ENCODE data around the gene HLA-B.
"Not testable (repeated sequence)": the region's sequence is repeated elsewhere in the genome, so short reads cannot be mapped to it uniquely, and the experiment has no call there.

HLA-B gene

DNA sequence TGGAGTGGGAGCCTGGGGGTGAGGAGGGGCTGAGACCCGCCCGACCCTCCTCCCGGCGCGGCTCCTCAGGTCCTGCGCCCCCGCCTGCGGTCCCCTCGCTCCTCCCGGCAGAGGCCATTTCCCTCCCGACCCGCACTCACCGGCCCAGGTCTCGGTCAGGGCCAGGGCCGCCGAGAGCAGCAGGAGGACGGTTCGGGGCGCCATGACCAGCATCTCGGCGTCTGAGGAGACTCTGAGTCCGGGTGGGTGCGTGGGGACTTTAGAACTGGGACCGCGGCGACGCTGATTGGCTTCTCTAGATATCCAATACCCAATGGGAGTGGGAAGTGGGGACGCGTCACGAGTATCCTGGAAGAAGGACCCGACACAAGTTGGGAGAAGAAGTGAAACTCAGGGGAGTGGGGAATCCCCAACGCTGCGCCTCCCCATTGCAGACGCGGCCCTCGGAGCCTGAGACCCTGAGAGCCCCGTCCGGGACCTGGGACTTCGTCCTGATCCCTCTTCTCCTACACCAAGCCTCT, at the start of gene HLA-B:
Gene HLA-B, minus strand, starts transcription at position 234 of the 521 bp plus-strand sequence. Its CDS starts 21 bp downstream, at position 213.
- peak; percentile 88 for DNase-seq (ENCODE audit: low spot score)

DNA sequence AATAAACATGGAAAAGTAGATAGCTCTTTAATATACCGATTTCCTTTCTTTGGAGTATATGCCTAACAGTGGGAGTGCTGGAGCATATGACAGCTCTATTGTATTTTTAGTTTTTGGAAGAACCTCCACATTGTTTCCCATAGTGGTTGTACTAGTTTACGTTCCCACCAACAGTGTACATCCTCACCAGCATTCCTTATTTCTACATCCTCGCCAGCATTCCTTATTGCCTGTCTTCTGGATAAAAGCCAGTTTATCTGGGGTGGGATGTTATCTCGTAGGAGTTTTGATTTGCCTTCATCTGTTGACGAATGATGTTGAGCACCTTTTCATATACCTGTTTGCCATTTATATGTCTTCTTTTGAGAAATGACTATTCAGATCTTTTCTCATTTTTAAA, 49.0 kb upstream of the HLA-B start:
- DNase-seq (ENCODE audit: low spot score) = no peak

DNA sequence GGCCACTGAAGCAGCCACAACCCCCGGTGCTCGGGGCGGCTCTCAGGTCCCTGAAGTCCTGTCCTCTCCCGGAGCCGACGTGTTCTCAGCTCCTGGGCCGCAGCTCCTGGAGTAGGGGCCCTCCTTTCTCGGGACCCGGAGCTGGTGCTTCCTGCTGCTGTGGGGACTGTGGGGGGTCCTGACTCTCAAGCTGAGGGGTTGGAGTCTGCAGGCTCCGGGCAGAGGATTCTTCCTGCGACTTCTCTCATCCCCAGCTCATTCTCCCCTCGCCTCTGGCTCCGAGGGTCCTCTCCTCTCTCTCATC, 47.0 kb upstream of the HLA-B start:
- DNase-seq (ENCODE audit: low spot score) = not testable (repeated sequence)

DNA sequence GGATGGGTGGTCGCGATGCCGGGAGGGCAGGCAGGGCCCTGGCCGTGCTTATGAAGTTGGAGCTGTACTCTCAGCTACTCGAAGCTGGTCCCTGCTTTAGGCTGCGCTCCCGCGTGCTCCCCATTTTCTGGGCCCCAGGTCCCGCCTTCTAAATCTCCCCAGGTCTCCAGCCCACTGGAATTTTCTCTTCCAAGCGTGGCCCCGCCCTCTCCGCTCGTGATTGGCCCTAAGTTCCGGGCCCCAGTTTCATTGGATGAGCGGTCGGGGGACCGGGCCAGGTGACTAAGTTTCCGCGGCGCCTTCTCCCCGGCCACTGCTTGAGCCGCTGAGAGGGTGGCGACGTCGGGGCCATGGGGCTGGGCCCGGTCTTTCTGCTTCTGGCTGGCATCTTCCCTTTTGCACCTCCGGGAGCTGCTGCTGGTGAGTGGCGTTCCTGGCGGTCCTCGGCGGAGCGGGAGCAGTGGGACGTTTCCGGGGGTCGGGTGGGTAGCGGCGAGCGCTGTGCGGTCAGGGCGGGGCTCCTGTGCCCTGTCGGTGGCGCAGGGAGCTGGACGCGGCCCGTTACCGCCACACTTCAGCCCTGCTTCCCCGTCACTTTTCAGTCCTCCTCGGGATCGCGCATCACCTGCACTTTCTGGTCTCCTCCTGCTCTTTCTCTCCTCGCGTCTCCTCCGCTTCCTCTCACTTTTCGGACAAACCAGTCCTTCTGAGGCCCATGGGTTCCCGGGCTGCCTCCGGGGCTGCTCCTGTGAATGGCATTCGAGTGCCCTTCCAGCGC, 46.5 kb upstream of the HLA-B start, which contains the start of gene MICA:
Gene MICA, plus strand, starts transcription at position 313 of the 778 bp plus-strand sequence. Its CDS starts 38 bp downstream, at position 351.
- peak; percentile 94 for DNase-seq (ENCODE audit: low spot score)

DNA sequence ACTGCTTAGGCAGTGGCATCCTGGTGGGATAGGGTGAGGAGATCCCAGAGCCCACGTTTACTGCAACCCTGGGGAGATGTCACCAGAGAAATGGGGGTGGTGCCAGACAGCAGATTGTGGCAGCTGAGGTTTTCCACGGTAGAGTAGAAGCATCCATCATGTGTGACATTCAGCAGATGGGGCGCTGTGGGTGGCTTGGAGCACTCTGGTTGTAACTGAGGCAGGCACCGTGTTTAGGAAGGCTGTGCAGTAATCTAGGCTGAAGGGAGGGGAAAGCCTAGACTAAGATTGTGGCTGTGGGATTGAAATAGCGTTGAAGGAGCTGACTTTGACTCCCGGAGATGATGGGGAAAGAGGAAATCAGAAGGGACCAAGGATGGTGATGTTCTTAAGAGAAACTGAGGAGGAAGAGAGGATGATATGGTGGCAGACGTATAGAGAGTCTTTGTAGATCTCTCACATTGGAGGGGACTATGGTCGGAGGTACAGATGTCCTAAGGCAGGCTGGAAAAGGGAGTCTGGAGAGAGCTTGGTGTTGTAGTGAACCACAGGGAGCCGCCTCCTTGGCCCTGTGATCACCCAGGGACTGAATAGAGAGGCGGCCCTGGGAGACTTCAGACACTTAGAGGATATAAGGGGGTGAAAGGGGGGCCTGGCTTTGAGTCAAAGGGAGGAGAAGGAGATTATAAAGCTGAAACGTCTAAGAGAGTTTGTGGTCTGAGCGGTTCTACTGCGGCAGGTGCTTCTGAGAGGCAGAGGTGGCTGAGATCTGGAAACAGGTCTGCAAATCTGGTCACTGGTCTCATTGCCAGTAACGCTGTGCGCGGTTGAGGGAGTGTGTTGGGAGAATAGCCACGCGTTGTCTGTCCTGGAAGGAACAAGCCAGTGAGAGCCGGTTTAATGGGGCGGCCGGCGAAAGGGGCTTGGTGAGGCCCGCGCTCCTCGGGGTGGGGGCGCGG, 45.6 kb upstream of the HLA-B start:
- DNase-seq (ENCODE audit: low spot score) = peak; percentile 13

DNA sequence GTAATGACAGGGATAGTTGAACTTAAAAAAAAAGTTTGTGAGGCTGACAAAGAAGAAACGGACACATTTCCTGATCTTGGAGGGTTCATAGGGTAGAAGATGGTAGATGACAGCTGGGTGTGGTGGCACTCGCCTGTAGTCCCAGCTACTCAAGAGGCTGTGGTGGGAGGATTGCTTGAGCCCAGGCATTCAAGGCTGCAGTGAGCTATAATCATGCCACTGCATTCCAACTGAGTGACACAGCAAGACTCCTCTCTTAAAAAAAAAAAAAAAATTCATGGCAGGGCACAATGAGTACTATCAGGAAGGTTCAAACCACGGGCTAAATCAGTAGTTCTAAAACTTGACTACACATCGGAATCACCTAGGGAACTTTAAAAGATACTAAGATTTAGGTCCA, 44.4 kb upstream of the HLA-B start:
- DNase-seq (ENCODE audit: low spot score) = no peak

DNA sequence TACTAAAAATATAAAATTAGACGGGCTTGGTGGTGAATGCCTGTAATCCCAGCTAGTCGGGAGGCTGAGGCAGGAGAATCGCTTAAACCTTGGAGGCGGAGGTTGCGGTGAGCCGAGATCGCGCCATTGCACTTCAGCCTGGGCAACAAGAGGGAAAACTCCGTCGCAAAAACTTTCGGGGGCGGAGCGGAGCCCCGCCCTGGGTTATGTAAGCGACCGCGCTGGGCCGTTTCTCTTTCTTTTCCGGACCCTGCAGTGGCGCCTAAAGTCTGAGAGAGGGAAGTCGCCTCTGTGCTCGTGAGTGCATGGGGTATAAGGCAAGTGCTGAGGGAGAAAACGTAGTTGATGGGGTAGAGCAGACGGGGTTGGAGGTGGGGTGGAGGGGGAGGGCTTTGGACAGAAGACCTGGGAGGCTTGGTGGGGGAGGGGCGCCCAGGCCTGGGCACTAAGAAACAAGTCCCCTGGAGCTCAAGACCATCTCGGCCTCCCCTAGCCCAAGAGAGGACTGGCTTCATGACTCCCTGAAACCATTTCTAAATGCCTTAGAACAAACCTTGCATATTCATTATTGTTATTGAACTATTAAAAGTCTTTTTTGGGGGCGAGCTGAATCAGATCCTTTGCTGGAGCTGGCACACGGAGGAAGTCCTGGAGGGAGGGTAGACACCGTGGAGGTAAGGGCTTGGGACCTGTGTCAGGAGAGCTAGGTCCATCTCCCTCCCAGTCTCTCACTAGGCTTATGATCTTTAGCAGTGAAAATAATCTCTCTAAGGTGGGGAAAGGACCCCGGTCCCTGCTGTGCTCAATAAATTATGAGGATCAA, 43.7 kb upstream of the HLA-B start:
- peak; percentile 63 for DNase-seq (ENCODE audit: low spot score)

DNA sequence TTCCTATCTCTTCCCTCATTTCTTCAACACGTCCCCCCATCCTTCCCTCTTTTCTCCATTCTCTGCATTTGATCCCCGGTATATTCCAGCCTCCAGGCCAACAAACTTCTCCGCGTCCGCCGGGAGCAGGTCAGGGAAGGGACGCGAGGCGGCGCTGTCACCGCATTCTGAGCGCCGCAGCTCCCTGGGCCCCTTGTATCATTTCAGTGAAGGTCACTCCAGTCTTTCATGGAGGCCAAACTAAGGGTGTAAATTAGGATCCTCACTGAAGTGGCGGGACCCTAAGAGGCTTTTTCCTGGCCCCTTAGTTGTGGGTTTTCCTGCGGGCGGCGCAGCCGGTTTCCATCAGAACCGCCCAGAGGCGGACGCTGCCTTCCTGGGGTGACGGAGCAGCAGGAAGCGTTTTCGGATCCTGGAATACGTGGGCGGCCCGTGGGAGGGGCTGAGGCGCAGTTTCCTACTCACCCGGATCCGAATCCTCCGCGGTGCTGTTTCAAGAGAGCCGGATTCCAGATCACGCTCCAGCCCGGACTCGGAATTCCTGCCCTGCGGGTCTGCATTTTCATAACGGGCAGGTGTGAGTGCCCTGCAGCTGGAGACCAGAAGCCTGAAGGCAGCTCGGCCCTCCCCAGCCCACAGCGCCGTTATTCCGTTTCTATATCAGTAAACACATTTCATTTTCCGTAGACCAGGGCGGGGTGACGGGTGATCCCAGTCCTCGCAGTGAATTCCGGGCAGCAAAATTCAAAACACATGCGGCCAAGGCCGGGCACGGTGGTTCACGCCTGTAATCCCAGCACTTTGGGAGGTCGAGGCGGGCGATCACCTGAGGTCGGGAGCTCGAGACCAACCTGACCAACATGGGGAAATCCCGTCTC, 42.8 kb upstream of the HLA-B start:
- peak; percentile 84 for DNase-seq (ENCODE audit: low spot score)

DNA sequence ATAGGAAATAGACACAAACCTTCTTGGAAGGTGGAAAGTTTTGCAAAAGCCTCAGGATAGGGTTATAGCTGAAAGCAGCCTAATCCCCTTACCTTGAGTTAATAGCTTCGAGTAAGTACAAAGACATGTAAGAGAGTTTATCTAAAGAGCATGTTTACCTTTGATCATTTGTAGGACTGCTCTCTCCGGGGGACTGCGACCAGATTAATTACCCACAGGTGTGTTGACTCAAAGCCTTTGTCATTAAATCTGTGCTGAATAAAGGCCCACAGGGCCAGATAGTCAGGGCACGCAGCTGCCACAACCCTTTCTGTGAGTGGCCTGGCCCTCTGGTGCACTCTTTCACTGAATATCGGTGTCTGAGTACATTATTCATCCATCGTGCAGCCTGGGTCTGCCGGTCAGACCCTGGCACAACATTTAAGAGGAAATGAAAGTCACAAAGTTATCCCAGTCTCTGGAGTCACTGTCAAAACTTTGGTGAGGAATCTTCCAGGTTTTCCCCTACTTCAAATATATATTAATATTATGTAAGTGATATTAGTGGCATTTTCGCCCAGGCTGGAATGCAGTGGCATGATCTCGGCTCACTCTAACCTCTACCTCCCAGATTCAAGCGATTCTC, 41.0 kb upstream of the HLA-B start:
- no peak for DNase-seq (ENCODE audit: low spot score)

DNA sequence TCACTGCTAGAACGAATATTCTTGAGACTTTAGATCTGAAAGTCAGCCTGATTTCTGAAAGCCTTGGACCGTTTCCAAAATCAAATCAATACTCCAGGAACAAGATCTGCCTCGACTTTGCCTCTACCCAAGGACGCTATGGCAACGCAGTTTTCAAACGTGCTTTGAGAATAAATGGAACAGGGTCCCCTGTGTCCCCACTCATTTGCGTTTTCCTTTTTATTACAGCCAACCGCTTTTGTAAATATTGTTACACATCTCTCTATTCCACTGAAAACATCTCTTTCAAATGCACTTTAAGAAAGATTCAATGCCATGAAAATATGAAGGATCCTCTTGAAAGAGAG, 40.1 kb upstream of the HLA-B start:
- not testable (repeated sequence) for DNase-seq (ENCODE audit: low spot score)

DNA sequence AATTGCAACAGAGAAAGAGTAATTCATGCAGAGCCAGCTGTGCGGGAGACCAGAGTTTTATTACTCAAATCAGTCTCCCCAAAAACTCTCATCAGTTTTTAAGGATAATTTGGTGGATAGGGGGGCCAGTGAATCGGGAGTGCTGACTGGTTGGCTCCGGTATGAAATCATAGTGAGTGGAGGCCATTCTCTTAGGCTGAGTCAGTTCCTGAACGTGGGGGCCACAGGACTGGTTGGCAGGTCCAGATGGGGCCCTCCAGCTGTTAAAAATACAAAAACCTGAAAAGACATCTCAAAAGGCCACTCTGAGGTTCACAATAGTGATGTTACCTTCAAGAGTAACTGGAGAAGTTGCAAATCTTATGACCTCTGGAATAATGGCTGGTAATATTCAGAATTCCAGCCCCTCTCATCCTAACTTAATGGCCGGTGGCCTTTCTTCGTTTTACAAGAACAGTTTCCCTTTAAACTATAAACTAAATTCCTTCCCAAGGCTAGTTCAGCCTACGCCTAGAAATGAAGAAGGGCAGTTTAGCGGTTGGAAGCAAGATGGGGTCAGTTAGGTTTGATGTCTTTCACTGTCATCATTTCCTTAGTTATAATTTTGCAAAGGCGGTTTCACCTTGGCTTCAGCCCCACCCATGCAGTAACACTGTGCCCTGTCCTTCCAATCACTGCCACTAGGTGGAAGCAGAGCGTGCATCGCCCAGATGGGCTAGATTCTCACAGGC, 39.6 kb upstream of the HLA-B start:
- DNase-seq (ENCODE audit: low spot score) = peak; percentile 70

DNA sequence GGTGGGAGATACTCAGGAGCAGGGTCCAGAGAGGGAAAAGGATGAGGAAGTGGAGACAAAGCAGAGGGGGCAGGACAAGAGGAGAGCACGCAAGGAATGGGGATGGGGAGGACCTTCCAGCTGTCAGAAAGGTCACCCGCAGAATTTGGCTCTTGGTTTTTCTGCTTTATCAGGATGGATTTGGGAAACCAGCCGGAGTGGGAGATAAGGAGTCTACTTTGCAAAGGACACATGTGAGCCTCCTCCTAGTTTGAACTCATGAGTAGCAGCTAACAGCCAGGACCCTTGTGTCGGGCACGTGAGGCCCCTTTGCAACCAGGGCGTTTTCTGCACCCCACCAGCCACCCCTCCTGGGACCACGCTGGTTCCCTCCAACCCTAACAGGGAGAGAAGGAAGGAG, 38.9 kb upstream of the HLA-B start:
- DNase-seq (ENCODE audit: low spot score) = no peak

DNA sequence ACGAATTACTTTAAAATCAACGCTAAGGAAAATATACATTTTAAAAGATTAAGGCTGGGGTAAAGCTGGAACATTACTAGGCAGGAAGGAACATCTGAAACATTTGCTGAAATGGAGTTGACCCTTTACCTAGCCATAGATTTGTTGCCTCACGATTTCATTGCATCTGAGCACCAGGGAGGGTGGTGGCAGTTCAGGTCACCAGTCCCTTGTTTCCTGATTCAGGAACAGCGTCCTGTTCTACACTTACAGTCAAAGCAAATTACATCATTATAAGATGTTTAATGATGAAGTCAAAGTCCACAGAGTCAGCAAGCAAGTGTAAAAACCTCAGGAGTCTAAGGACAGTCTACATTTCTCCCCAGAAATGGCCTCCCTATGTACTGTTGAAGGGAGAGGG, 37.4 kb upstream of the HLA-B start:
- DNase-seq (ENCODE audit: low spot score) = no peak

DNA sequence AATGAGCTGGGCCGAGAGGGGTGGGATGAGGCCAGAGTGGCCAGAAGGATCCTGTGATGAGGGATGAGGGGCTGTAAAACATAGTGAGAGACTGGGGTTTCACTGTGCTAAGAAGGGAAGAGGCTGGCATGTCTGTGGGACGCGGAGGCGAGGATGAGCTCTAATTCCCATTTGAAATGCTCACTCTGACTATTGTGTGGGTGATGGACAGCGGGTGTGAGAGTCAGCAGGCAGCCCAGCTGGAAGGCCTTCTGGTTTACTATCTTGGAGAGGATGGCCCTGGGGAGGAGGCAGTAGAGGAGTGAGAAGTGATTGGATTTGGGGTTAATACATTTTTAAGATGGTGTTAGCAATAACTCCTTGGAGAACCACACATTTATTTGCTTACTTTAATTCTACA, 37.0 kb upstream of the HLA-B start:
- DNase-seq (ENCODE audit: low spot score) = no peak

DNA sequence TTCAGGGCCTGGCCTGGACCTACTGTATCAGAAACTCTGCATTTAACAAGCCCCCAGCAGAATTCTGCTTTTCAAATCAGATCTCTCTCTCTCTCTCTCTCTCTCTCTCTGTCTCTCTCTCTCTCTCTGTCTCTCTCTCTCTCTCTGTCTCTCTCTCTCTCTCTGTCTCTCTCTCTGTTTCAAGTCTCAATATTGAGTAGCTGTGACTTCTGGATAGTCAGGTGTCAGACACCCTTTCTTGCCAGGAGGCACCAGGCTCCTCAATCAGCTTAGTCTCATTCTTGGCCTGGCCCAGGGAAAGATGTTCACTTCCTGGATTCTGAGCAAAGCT, 32.8 kb upstream of the HLA-B start:
- DNase-seq (ENCODE audit: low spot score) = not testable (repeated sequence)

DNA sequence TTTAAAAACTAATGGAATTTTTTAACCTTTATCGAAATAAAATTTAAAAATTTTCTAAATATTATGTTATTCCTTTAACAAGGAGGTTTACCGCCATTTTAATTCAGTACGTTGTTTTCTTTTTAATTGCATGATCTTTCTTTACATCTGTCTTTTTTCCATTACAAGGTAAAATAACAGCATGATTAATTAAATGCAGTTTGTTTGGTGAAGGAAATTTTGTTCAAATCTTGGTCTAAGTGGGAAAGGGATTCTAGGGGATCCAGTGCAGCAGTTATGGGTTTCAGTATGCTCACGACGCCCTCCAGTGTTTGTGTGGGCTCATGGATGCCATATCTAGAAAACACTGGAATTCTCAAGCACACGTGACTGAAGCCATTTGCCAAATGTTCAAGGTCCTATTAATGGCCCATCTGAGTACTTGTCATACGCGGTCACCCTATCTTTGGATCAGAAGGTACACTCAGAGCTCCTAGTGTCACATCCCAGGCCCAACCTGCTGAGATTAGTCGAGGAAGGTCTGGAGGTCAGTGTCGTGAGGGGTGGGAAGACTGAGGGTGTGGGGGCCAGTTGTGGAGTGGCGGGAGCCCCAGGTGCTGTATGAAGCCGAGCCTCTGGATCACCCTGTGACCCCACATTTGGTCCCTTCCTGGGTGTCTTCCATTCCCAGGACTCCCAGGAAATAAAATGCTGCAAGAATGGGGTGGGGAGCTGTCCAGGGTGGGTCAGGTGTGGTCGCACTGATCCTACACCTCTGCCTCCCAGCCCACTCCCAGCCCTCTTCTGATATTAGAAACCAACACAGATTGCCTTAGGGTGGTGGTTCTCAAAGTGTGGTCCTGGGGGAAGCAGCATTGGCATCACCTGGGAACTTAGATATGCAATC, 32.2 kb upstream of the HLA-B start:
- DNase-seq (ENCODE audit: low spot score) = not testable (repeated sequence)

DNA sequence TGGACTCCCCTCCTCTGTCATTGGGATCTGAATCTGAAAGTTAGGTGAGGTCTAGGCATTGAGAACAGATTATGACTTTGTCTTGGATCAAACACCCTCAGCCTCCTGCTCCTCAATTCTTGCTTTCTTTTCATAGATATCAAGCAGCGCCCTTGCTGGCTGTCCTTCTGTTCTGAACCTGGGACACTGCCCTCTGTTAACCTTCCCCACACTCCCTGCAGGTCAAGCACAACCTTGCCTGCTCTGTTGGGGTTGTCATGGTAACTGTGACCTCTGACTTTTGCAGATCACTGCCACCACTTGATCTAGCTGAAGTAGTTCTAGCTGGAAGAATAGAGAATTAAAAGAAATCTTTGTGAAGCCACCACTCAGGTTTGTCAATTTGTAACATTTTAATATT, 30.0 kb upstream of the HLA-B start:
- DNase-seq (ENCODE audit: low spot score) = no peak

DNA sequence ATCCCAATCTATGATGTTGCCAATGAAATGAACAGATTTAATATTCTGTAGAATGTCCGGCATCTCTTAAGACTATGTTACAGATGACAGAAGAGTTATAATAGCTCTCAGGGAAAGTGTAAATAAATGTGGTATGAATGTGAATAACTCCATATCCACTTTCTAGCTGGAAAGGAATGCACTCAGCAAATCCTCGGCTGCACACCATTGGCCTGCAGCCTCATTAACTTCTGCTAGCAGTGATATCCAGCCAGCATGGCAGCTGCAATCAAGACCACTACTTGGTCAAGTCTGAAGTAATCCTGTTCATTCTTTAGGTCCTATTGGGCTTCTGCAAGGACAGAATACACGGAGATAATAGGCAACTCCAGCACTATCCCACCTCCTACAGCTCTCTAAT, 29.1 kb upstream of the HLA-B start:
- DNase-seq (ENCODE audit: low spot score) = no peak

DNA sequence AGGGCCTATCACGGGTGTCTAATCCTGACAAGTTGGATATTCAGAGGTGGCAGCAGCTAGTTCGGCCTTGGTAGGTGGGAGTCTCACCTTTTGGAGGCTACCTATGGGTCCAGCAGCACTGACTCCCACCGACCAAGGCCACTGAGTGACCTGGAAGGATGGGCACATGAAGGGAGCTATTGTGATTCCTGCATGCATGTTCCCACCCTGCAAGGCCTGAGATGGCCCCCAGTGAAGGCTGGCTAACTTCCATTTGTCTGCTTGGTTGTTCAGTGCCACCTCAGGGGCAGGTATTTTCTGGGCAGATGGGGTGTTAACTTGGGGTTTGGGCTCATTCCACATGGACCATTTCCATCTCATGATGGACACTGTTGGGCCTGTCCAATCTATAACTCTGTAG, 28.1 kb upstream of the HLA-B start:
- DNase-seq (ENCODE audit: low spot score) = no peak
